ENCODE data around the gene RANBP9.

RANBP9 gene

GRCh38 chr6:13679996-13680395, 31.6 kb downstream of the RANBP9 start:
- DNase-seq (ENCODE audit: low read depth in 4 of 4, low spot score in 1 of 4), result no peak

DNA sequence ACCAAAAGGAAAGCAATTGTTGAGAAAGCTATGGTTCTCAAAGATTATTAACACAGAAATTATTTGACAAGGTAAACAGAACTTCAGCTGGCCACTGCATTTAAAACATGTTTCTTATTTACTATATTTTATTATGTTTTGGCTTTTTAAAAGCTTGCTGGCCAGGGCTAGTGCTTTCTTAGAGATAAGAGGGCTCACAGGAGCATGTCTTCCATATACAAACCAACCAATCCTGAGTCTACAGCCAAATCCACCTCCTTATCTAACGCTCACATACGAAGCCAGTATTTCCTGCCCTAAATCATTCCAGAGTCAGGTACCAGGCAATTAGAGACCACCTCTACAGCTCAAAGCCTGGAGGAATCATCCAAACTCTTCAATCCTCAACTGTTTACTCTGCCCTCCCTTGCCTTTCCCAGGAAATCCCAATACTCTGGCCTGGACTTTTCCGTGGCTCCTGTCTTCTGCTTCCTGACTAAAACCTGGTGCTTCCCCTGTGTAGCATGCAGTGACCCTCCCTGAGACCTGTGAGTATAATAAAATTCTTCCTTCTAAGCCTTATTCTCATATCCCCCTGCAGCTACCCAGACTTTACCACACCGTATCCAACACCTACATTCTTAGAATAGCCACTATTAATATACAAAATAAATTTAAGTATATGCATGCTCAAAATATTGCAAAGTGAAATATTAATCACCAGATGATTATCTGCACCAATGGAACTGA, 33.2 kb downstream of the RANBP9 start:
- no peak for DNase-seq (ENCODE audit: low read depth in 4 of 4, low spot score in 1 of 4)

- DNase-seq (ENCODE audit: low read depth in 4 of 4, low spot score in 1 of 4), result no peak
These were observed 33.8 kb downstream of the RANBP9 start for GRCh38 chr6:13677878-13678254.

DNA sequence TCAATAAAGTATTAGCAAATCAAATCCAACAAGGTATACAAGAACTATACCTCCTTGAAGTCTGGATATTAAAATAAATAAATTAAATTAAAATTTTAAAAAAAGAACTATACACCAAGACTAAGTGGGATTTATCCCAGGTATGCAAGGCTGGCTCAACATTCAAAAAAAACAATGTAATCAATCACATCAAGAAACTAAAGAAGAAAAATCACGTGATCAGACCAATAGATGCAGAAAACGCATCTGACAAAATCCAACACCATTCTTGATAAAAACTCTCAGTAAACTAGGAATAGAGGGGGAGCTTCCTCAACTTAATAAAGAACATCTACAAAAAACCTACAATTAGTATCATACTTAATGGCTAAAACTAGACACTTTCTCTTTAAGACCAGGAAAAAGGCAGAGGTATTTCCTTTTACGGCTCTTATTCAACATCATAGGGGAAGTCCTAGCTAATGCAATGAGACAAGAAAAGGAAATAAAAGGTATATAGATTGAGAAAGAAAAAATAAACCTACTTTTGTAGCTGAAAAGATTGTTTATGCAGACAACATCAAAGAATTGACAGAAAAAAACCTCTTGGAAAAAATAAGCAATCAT, 35.0 kb downstream of the RANBP9 start:
- DNase-seq (ENCODE audit: low read depth in 4 of 4, low spot score in 1 of 4), result no peak

DNA sequence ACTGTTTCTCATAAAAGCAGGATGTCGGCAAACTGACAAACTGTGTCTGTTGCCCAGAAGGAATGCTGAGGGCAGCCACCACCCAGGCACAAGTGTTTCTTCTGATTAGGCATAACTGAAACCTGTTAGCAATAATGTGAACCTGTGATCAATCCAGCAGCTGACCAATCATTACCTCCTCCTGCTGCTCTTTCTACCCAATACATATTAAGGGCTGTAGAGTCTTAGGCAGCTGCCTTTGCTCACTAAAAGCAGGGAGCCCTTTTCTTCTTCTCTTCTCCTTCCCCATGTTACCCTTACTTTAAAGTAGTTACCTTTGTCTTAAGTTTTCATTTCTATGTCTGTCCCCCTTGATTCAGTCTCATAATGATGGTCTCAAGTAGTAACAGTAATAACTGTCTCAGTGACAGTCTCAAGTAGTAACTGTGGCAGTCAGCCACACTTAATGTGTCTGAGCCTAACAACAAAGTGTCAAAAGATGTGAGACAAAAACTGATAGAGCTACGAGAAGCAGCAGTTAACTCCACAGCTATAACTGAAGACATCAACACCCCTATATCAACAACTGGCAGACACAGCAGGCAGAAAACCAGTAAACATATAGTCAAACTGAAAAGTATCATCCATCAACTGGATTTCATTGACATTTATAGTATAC, 37.0 kb downstream of the RANBP9 start:
- no peak for DNase-seq (ENCODE audit: low read depth in 4 of 4, low spot score in 1 of 4)

DNA sequence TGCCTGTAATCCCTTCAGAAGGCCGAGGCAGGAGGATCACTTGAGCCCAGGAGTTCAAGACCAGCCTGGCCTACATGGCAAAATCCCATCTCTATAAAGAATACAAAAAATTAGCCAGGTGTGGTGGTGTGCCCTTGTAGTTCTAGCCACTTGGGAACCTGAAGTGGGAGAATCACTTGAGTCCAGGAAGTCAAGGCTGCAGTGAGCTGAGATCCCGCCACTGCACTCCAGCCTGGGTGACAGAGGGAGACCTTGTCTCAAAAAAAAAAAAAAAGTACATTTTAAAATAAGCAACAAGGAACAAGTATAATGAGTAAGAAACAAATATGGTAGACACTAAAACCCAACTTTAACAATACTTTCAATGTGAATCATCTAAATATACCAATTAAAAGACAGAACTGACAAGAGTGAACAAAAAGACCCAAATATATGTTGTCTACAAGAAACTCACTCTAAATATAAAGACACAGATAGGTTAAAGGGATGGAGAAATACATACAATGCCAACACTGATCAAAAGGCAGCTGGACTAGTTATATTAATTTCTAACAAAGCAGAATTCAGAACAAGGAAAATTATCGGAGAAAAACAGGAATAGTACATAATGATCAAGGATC, 37.7 kb downstream of the RANBP9 start:
- DNase-seq (ENCODE audit: low read depth in 4 of 4, low spot score in 1 of 4), result no peak

- DNase-seq (ENCODE audit: low read depth in 4 of 4, low spot score in 1 of 4), result no peak
These were observed 38.3 kb downstream of the RANBP9 start for GRCh38 chr6:13673368-13673767.

- DNase-seq (ENCODE audit: low read depth in 4 of 4, low spot score in 1 of 4), result no peak
These were observed 38.7 kb downstream of the RANBP9 start for GRCh38 chr6:13672904-13673303.

DNA sequence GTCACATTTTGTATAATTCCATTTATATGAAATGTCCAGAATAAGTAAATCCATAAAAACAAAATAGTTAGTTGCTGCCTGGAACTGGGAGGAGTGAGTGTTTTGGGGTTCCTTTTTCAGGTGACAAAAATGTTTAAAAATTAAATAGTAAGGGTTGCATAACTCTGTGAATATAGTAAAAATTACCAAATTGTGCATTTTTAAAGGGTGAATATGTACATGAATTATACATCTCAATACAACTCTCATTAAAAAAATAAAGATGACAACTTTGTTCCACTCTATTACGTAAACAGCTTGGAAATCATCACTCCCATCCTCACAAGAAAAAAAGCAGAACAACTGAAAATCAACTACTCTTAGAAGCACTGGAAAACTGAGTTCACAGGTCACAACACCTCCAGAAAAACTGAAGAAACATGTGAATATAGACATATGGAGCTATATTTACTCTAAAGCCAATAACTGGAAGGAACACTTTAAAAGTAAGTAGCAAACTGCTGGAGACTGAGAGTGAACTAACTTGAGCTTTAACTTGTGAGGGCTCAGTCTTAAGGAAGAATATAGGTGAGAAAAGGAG, 40.0 kb downstream of the RANBP9 start:
- DNase-seq (ENCODE audit: low read depth in 4 of 4, low spot score in 1 of 4), result no peak

GRCh38 chr6:13669476-13669875, 42.2 kb downstream of the RANBP9 start:
- DNase-seq (ENCODE audit: low read depth in 4 of 4, low spot score in 1 of 4), result no peak

DNA sequence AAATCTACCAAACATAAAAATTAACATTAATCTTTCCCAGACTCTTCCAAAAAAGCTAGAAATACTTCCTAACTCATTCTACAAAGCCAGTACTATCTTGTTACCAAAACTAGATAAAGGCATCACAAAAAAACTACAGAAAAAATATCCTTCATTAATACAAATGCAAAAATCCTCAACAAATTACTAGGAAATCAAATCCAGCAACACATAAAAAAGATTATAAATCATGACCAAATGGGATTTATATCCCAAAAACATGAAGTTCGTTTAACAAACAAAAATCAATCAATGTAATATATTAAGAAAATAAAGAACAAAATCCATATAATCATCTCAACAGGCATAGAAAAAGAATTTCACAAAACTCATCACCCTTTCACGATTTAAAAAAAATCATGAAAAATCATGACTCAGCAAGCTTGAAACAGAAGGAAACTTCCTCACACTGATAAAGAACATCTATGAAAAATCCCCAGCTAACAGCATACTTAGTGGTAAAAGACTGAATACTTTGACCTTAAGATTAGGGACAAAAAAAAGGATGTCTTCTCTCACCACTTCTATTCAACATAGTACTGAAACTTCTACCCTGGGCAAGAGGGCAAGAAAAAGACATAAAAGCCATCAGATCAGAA, 43.2 kb downstream of the RANBP9 start:
- no peak for DNase-seq (ENCODE audit: low read depth in 4 of 4, low spot score in 1 of 4)

GRCh38 chr6:13667655-13668054, 44.0 kb downstream of the RANBP9 start:
- no peak for DNase-seq (ENCODE audit: low read depth in 4 of 4, low spot score in 1 of 4)

DNA sequence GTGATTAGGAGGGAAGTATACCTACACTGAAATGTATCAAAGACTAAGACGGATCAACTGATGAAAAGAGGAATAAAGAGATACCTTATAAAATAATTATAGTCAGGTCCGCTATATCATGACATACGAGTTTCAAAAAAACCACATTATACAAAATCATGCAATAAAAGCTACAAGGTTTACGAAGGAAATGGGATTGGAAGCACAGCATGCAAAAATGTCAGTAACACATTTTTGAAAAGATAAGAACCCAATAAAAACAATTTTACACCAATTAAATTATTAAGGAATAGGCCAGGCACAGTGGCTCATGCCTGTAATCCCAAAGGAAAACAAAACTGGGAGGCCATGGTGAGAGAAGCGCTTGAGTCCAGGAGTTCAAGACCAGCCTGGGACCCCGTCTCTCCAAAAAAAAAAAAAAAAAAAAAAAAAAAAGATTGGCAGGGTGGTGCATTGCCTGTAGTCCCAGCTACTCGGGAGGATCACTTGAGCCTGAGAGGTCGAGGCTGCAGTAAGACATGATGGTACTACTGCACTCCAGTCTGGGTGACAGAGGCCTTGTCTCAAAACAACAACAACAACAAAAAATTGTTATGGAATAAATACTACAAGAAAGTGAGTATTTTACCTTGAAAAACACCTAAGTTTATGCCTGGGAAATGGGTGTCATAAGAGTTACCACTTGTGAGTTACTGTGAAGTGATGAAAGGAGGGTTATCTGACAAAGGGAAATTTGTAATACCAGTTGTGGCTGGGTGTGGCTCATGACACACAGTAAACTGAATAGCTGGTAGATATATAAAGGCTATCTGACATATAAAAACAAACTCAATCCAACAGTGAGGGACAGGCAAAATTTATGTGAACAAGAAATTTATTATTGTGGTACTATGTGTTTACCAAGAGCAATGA, 45.2 kb downstream of the RANBP9 start:
- DNase-seq (ENCODE audit: low read depth in 4 of 4, low spot score in 1 of 4), result no peak

DNA sequence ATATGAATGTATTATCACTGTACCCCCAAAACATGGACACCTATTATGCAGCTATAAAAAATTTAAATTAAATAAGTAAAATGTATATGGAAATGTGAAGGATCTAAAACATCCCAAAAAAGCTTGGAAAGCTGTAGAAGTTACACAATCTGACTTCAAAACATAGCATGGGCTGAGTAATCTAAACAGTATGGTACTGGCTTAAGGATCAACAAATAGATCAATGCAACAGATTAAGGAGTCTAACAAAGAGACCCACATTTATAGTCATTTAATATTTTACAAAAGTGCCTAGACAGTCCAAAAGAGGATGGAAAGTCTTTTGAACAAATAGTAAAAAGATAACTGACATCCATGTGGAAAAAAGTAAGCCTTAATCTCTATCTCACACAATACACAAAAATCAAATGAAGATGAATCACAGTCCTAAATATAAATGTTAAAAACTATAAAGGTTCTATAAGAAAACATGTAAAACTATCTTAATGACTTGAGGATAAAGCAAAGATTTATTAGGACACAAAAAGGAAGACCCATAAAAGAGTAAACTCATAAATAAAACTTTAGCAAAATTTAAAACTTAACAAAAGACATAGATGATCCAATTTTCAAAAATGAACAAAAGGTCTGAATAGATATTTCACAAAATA, 46.8 kb downstream of the RANBP9 start:
- no peak for DNase-seq (ENCODE audit: low read depth in 4 of 4, low spot score in 1 of 4)

- DNase-seq (ENCODE audit: low read depth in 4 of 4, low spot score in 1 of 4), result no peak
These were observed 47.6 kb downstream of the RANBP9 start for GRCh38 chr6:13663986-13664385.

DNA sequence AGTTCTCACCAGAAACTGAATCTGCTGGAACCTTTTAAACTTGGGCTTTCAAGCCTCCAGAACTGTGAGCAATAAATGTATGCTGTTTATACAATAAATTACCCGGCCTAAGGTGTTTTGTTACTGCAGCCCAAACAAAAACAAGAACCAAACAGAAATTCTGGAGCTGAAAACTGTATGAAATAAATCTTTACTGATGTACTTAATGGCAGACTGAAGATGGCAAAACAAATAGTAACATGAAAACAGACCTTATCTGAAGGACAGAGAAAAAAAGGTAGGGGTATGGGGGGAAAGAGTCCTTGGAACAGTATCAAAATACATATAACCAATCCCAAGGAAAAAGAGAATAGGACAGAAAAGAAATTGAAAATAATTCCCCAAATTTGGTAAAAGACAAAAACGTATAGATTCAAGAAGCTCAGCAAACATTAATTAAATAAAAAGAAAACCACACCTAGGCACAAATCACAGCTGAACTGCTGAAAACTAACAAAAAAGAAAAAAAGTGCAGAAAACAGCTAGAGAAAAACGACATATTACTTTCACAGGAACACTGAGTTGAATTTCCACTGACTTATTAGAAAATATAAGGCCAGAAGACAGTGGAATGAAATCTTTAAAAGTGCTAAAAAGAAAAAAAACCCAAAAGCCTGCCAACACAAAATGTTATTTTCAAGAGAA, 48.8 kb downstream of the RANBP9 start:
- DNase-seq (ENCODE audit: low read depth in 4 of 4, low spot score in 1 of 4), result no peak

DNA sequence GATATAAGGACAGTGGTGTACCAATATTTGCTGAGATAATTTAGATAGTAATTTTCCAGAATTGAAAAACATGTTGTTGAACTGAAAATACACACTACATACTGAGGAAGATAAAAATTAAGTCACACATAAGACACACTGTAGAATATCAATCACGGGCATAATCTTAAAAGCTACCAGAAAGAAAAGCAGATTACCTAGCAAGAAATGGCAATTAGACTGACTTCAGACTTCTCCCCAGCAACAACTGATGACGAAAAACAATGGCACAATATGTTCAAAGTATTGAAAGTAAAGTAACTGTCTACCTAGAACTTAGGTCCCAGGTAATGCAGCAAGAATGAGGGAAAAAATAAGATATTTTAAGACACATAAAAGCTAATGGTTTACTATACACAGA, 50.0 kb downstream of the RANBP9 start:
- DNase-seq (ENCODE audit: low read depth in 4 of 4, low spot score in 1 of 4), result no peak

- no peak for DNase-seq (ENCODE audit: low read depth in 4 of 4, low spot score in 1 of 4)
These were observed 50.7 kb downstream of the RANBP9 start for GRCh38 chr6:13660893-13661292.

- no peak for DNase-seq (ENCODE audit: low read depth in 4 of 4, low spot score in 1 of 4)
These were observed 51.4 kb downstream of the RANBP9 start for GRCh38 chr6:13660273-13660672.
